Osteocyte (in vitro differentiated cells): ENCODE results near the gene TOM1L2. TPM values are rescaled to one million over a fixed set of nuclear protein-coding genes. Genes with fewer than 3 reads are reported as not detected.

Experiments used
- DNase-seq: peaks from one replicate; pipeline ENCODE4 v3.0.0; 2021; ENCODE audit warnings: mixed read lengths; ENCODE audit not compliant: unreplicated experiment; ENCODE audit errors: extremely low spot score
- H3K27ac Mint-ChIP-seq: one replicate; pipeline ENCODE4 v1.8.0; 2021; ENCODE audit warnings: mild to moderate bottlenecking, mixed read lengths; ENCODE audit not compliant: unreplicated experiment
- H3K27me3 Mint-ChIP-seq: one replicate; pipeline ENCODE4 v1.8.0; 2021; ENCODE audit warnings: mixed read lengths; ENCODE audit not compliant: unreplicated experiment
- H3K36me3 Mint-ChIP-seq: one replicate; pipeline ENCODE4 v1.8.0; 2021; ENCODE audit warnings: mixed read lengths; ENCODE audit not compliant: unreplicated experiment
- H3K4me1 Mint-ChIP-seq: one replicate; pipeline ENCODE4 v1.8.0; 2021; ENCODE audit warnings: mixed read lengths; ENCODE audit not compliant: unreplicated experiment
- H3K4me3 Mint-ChIP-seq: one replicate; pipeline ENCODE4 v1.8.0; 2021; ENCODE audit warnings: mild to moderate bottlenecking, moderate library complexity, mixed read lengths; ENCODE audit not compliant: unreplicated experiment
- H3K9me3 Mint-ChIP-seq: one replicate; pipeline ENCODE4 v1.8.0; 2021; ENCODE audit warnings: mixed read lengths; ENCODE audit not compliant: unreplicated experiment
- CTCF ChIP-seq: fragments of 200-600 bp; sonication (generic); IDR thresholded peaks from 2 replicates; pipeline ENCODE4 v1.5.0; 2021; ENCODE audit warnings: antibody characterized with exemption, mild to moderate bottlenecking, moderate library complexity
- total RNA-seq: library from RNA; stranded (reverse); gene quantifications from 2 replicates; pipeline ENCODE4 v1.2.1, GENCODE V29; 2021

The TOM1L2 gene
- total RNA-seq, 1 donor from 2014 or later: 69.7 TPM

- Mint-ChIP-seq H3K27ac (peak overlapping the region; percentile 81), H3K27me3 (no peaks in the 10 kb centered on the region), H3K36me3 (peaks cover 23% of the 10 kb centered on the region), H3K4me3 (no peak overlapping the region), H3K4me1 (peaks cover 41% of the 10 kb centered on the region), H3K9me3 (no peaks in the 10 kb centered on the region)
- TF ChIP-seq CTCF: no peak
- no peak for DNase-seq
These were observed 72.7 kb downstream of the TOM1L2 start for GRCh38 chr17:17899486-17899885.

GRCh38 chr17:17898673-17899072, 73.5 kb downstream of the TOM1L2 start:
- Mint-ChIP-seq H3K27me3 (no peaks in the 10 kb centered on the region), H3K9me3 (no peaks in the 10 kb centered on the region), H3K4me3 (no peak overlapping the region), H3K27ac (no peak overlapping the region), H3K4me1 (peaks cover 33% of the 10 kb centered on the region), H3K36me3 (peaks cover 28% of the 10 kb centered on the region)
- no peak for TF ChIP-seq CTCF
- no peak for DNase-seq

- H3K9me3 Mint-ChIP-seq: no peaks in the 10 kb centered on the region
- H3K4me3 Mint-ChIP-seq: no peak overlapping the region
- H3K27ac Mint-ChIP-seq: no peak overlapping the region
- H3K27me3 Mint-ChIP-seq: no peaks in the 10 kb centered on the region
- peaks cover 30% of the 10 kb centered on the region for H3K4me1 Mint-ChIP-seq
- TF ChIP-seq CTCF: no peak
- no peak for DNase-seq
- peaks cover 38% of the 10 kb centered on the region for H3K36me3 Mint-ChIP-seq
These were observed 74.8 kb downstream of the TOM1L2 start for GRCh38 chr17:17897442-17897841.

GRCh38 chr17:17896746-17897145, 75.5 kb downstream of the TOM1L2 start:
- Mint-ChIP-seq H3K36me3 (peaks cover 42% of the 10 kb centered on the region), H3K9me3 (no peaks in the 10 kb centered on the region), H3K27ac (no peak overlapping the region), H3K4me1 (peaks cover 30% of the 10 kb centered on the region), H3K27me3 (no peaks in the 10 kb centered on the region), H3K4me3 (no peak overlapping the region)
- DNase-seq: no peak
- no peak for TF ChIP-seq CTCF

GRCh38 chr17:17893801-17894644, 78.2 kb downstream of the TOM1L2 start:
- peaks cover 50% of the 10 kb centered on the region for H3K36me3 Mint-ChIP-seq
- no peaks in the 10 kb centered on the region for H3K9me3 Mint-ChIP-seq
- no peak for DNase-seq
- H3K27me3 Mint-ChIP-seq: no peaks in the 10 kb centered on the region
- TF ChIP-seq CTCF: no peak
- no peak overlapping the region for H3K27ac Mint-ChIP-seq
- no peak overlapping the region for H3K4me3 Mint-ChIP-seq
- peaks cover 16% of the 10 kb centered on the region for H3K4me1 Mint-ChIP-seq
